T-helper 1 cell treated with Interleukin-12 subunit alpha and Interleukin-12 subunit beta and Interleukin-4 antibody, amounts not matched to agents 30 μg/mL and 1 μg/mL, for 36 hours (primary cell): Measurements from ENCODE around the gene CMIP.

Experiments
- H3K27ac Mint-ChIP-seq: one replicate; pipeline ENCODE4 v1.8.0; 2021; ENCODE audit warnings: mild to moderate bottlenecking, mixed read lengths
- H3K27me3 Mint-ChIP-seq: one replicate; pipeline ENCODE4 v1.8.0; 2021; ENCODE audit warnings: low read depth, mixed read lengths
- H3K36me3 Mint-ChIP-seq: one replicate; pipeline ENCODE4 v1.8.0; 2021; ENCODE audit warnings: low read depth, mixed read lengths
- H3K4me1 Mint-ChIP-seq: one replicate; pipeline ENCODE4 v1.8.0; 2021; ENCODE audit warnings: low read depth, mixed read lengths
- H3K4me3 Mint-ChIP-seq: one replicate; pipeline ENCODE4 v1.8.0; 2021; ENCODE audit warnings: mild to moderate bottlenecking, moderate library complexity, mixed read lengths
- H3K9me3 Mint-ChIP-seq: one replicate; pipeline ENCODE4 v1.8.0; 2021; ENCODE audit warnings: mixed read lengths

CMIP gene

GRCh38 chr16:81692571-81692970 is 248.0 kb downstream of the CMIP start:
- peaks cover 19% of the 10 kb centered on the region for H3K4me1 Mint-ChIP-seq
- no peak overlapping the region for H3K4me3 Mint-ChIP-seq
- H3K36me3 Mint-ChIP-seq = peaks cover 24% of the 10 kb centered on the region
- H3K27me3 Mint-ChIP-seq = no peaks in the 10 kb centered on the region
- no peaks in the 10 kb centered on the region for H3K9me3 Mint-ChIP-seq
- H3K27ac Mint-ChIP-seq = no peak overlapping the region

DNA sequence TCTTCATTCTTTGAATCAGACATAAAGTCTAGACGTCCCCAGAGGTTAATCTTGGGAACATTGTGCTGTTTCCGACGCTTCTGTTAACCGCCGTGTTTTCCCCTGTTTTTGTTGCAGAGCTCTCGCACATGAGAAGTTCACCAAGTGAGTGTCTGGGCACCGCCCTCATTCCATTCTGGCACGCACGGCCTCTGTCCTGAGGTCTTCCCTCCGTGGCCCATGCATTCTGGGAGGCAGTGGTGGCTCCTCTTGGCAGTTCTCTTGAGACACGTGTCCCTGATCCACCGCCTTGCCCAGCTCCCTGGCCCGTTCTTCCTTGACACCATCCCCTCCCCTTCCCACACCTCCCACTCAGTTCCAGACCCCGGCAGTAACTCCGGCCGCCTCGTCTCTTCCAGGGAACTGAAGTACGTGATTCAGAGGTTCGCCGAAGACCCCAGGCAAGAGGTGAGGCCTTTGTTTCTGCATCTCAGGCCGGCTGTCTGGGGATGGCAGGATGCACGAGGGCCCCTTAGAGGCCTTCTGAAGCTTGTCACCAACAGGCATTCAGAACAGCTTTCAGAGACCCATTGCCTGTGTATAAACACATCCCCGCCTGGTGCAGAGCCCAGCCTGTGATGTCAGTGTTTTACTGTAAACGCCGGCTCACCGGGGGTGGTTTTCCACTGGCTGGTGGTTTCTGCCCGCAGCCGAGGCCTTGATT is 248.6 kb downstream of the CMIP start:
- Mint-ChIP-seq H3K27ac (no peak overlapping the region), H3K9me3 (no peaks in the 10 kb centered on the region), H3K36me3 (peaks cover 24% of the 10 kb centered on the region), H3K4me3 (no peak overlapping the region), H3K27me3 (no peaks in the 10 kb centered on the region), H3K4me1 (peaks cover 15% of the 10 kb centered on the region)

- H3K36me3 Mint-ChIP-seq = peaks cover 27% of the 10 kb centered on the region
Observed at GRCh38 chr16:81693744-81694303, 249.2 kb downstream of the CMIP start.

GRCh38 chr16:81694494-81695280 is 250.1 kb downstream of the CMIP start:
- no peak overlapping the region for H3K27ac Mint-ChIP-seq
- H3K9me3 Mint-ChIP-seq = no peaks in the 10 kb centered on the region
- peaks cover 24% of the 10 kb centered on the region for H3K36me3 Mint-ChIP-seq

More at GRCh38 chr16:81693744-81694303, 249.2 kb downstream of the CMIP start:
- Mint-ChIP-seq H3K27me3 (no peaks in the 10 kb centered on the region), H3K9me3 (no peaks in the 10 kb centered on the region), H3K4me1 (peaks cover 12% of the 10 kb centered on the region), H3K27ac (no peak overlapping the region), H3K4me3 (no peak overlapping the region)

DNA sequence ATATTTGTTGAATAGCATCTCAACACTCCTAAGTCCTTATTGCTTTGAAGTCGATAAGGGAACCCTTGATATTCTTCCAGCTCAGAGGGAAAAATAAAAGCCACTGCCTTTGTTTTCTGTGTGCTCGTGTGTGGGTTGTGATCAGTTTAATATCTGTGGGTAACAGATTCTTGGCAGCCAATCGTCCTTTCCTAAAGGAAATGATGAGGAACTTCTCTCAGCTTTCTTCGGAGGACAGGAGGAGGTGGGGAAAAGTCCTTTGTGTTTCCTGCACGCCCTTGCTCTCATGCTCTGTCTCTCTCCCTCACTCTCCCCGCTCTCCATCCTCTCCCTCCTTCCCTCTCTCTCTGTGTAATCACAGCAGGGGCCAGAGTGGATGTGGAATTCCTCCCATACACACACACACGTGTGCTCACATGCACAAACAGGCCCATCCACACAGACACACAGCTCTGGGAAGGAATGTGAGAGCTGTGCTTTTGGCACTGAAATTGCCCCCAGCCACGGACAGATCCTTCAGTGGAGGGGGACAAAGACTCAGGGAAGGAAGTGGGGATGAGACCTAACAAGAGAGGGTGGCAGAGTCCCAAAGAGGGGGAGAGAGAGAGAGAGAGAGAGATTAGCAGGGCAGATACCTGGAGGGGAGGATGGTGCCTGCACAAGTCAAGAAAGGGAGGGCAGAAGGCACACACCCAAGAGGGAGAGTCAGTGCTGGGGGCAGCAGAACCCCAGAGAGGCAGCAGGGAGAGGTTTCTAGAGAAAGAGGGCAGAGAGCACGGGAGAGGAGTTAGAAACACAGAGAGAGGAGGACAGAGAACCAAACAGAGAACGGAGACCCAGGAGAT is 250.9 kb downstream of the CMIP start:
- H3K36me3 Mint-ChIP-seq = peaks cover 29% of the 10 kb centered on the region
- H3K4me1 Mint-ChIP-seq = peaks cover 15% of the 10 kb centered on the region

More at GRCh38 chr16:81694494-81695280, 250.1 kb downstream of the CMIP start:
- Mint-ChIP-seq H3K27me3 (no peaks in the 10 kb centered on the region), H3K4me1 (peaks cover 12% of the 10 kb centered on the region), H3K4me3 (no peak overlapping the region)

DNA sequence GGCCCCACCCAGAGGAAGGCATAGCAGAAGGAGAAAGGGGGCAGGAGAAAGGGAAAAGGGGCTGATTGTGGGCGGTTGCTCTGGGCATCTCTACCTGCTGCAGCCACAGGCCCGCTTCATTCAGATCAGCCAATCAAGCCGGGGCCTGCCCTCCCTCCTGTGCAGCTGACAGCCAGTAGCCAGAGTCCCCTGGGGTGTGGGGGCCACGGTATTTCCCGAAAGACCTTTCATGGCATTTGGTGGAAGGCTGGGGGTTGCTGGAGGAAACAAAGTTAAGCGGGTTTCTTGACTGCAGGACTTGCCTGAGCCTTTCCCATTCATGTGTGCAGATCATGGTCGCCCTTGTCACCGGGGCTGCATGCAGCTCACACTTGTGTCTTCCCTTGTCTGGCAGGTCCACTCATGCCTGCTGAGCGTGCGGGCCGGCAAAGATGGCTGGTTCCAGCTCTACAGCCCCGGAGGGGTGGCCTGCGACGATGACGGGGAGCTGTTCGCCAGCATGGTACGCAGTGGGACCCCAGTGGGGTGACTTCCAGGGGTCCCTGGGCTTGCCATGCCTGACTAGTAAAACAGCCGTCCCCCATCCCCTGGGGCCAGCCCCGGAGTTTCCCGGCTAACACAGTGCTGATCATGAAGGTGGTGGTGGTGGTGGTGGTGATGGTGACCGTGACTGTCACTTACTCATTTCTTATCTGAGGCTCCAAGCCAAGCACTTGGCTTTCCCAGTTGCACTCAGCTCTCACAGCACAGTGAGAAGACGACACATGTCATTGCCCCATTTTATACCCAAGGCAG is 251.8 kb downstream of the CMIP start:
- peaks cover 29% of the 10 kb centered on the region for H3K36me3 Mint-ChIP-seq
- peaks cover 14% of the 10 kb centered on the region for H3K4me1 Mint-ChIP-seq

More for the DNA sequence above, 250.9 kb downstream of the CMIP start:
- H3K27ac Mint-ChIP-seq = peak overlapping the region; percentile 65
- H3K9me3 Mint-ChIP-seq = no peaks in the 10 kb centered on the region
- no peaks in the 10 kb centered on the region for H3K27me3 Mint-ChIP-seq
- no peak overlapping the region for H3K4me3 Mint-ChIP-seq

DNA sequence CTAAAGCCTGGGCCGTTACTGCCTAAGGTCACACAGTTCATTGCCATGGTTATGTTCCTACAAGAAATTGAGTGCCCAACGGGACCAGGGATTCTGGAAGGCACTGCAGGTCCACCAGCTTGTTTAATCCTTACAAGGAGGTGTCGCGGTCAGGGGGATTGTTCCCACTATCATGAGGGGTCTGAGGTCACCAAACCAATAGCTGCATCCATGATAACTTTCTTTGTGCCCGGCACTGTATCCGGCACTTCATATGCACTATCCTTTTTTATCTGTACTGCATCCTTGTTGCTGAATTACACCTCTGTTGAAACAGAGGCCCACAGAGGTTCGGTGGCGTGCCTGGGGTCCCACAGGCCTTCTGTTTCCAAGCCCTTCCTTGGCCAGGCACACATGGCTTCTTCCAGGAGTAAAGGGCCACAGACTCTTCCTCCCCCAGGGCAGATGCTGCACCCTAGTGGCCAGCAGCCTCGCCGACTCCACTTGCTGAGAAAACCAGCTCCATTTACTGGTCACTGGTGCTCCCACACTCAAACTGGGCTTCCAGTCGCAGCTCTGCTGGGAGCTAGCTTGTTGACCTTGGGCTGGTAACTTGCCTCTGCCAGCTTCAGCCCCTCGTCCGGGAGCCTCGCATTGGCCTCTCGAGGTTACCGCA is 252.5 kb downstream of the CMIP start:
- Mint-ChIP-seq H3K27ac (no peak overlapping the region), H3K9me3 (no peaks in the 10 kb centered on the region), H3K4me1 (peaks cover 14% of the 10 kb centered on the region), H3K4me3 (no peak overlapping the region), H3K27me3 (no peaks in the 10 kb centered on the region), H3K36me3 (peaks cover 28% of the 10 kb centered on the region)

More for the DNA sequence above, 251.8 kb downstream of the CMIP start:
- H3K4me3 Mint-ChIP-seq = no peak overlapping the region
- no peaks in the 10 kb centered on the region for H3K27me3 Mint-ChIP-seq
- H3K27ac Mint-ChIP-seq = no peak overlapping the region
- H3K9me3 Mint-ChIP-seq = no peaks in the 10 kb centered on the region

- peaks cover 31% of the 10 kb centered on the region for H3K36me3 Mint-ChIP-seq
- H3K4me1 Mint-ChIP-seq = peaks cover 14% of the 10 kb centered on the region
- H3K9me3 Mint-ChIP-seq = no peaks in the 10 kb centered on the region
- H3K27ac Mint-ChIP-seq = no peak overlapping the region
- no peak overlapping the region for H3K4me3 Mint-ChIP-seq
- H3K27me3 Mint-ChIP-seq = no peaks in the 10 kb centered on the region
Observed at GRCh38 chr16:81697616-81698309, 253.2 kb downstream of the CMIP start.

DNA sequence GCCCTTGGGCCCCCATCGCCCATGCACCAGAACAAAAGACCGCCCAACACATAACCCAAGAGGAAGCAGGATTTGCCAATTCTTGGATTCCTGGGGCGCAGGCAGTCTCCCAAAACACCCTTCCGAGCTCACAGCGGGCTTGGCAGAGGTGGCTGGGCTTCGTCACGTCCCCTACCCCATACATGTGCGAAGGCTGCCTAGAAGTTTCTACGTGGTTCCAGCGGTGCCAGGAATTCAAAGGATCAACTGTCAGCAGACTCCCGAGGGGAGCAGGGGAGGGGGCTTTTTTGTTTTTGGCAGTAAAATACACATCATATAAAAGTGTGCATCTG is 253.7 kb downstream of the CMIP start:
- H3K36me3 Mint-ChIP-seq = peaks cover 30% of the 10 kb centered on the region

DNA sequence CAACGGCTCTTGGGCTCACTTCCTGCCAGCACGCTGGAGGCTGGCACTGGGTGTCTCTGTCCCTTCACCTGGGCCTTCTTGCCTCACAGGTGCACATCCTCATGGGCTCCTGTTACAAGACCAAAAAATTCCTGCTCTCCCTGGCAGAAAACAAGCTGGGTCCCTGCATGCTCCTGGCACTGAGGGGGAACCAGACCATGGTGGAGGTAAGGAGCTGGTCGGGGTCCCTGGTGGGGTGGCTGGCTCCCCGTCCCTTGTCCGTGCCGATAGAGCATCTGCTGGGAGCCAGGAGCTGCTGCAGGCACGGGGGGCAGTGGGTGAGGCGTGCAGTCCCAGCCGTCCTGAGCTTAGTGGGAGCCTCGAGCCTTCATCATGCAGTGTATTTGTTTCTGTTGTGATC is 255.0 kb downstream of the CMIP start:
- H3K9me3 Mint-ChIP-seq = no peaks in the 10 kb centered on the region
- H3K27ac Mint-ChIP-seq = no peak overlapping the region
- no peaks in the 10 kb centered on the region for H3K27me3 Mint-ChIP-seq
- peaks cover 14% of the 10 kb centered on the region for H3K4me1 Mint-ChIP-seq
- no peak overlapping the region for H3K4me3 Mint-ChIP-seq
- H3K36me3 Mint-ChIP-seq = peaks cover 24% of the 10 kb centered on the region

More for the DNA sequence above, 253.7 kb downstream of the CMIP start:
- H3K27ac Mint-ChIP-seq = no peak overlapping the region
- no peak overlapping the region for H3K4me3 Mint-ChIP-seq
- no peaks in the 10 kb centered on the region for H3K27me3 Mint-ChIP-seq
- peaks cover 14% of the 10 kb centered on the region for H3K4me1 Mint-ChIP-seq
- H3K9me3 Mint-ChIP-seq = no peaks in the 10 kb centered on the region

GRCh38 chr16:81700071-81700779 is 255.6 kb downstream of the CMIP start:
- Mint-ChIP-seq H3K4me1 (peaks cover 12% of the 10 kb centered on the region), H3K36me3 (peaks cover 24% of the 10 kb centered on the region), H3K4me3 (no peak overlapping the region), H3K27me3 (no peaks in the 10 kb centered on the region), H3K27ac (no peak overlapping the region), H3K9me3 (no peaks in the 10 kb centered on the region)

DNA sequence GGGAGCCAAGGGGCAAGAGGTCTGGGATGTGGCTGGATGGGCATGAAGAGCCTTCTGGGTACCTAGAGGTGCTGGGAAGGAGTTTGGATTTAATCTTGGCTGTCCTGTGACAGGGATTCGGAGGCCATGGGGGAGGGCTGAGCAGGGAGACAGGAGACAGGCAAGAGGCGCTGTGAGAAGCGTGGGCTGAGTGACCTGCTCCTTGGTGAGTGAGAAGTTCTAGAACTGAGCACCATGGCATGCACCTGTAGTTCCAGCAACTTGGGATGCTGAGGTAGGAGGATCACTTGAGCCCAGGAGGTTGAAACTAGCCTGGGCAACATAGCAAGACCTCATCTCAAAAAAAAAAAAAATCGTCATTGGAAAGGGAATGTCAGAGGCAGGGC is 256.2 kb downstream of the CMIP start:
- H3K27ac Mint-ChIP-seq = no peak overlapping the region
- H3K36me3 Mint-ChIP-seq = peaks cover 24% of the 10 kb centered on the region
- H3K9me3 Mint-ChIP-seq = no peaks in the 10 kb centered on the region
- peaks cover 8% of the 10 kb centered on the region for H3K4me1 Mint-ChIP-seq
- H3K27me3 Mint-ChIP-seq = no peaks in the 10 kb centered on the region
- H3K4me3 Mint-ChIP-seq = no peak overlapping the region
